AG09309 (cell line): Measurements from ENCODE around the gene UBE2U.
"Not testable (repeated sequence)": the region's sequence is repeated elsewhere in the genome, so short reads cannot be mapped to it uniquely, and the experiment has no call there.

ENCODE experiments used
- DNase-seq: peaks from one replicate; pipeline ENCODE4 v3.0.0-alpha.2; 2010; ENCODE audit warnings: low read depth
- H3K4me3 ChIP-seq: 2 replicates; pipeline ENCODE4 v1.5.1; 2011; ENCODE audit warnings: mild to moderate bottlenecking, low read depth, low read length, moderate library complexity; ENCODE audit not compliant: control insufficient read depth
- TF ChIP-seq, protein P1 (sequence below): IDR thresholded peaks from 2 replicates; pipeline ENCODE4 v1.5.1; 2011; ENCODE audit warnings: mild to moderate bottlenecking, low read depth, low read length, inconsistent platforms; ENCODE audit not compliant: insufficient read depth, control insufficient read depth; ENCODE audit errors: missing control alignments

Gene UBE2U

GRCh38 chr1:64242895-64243756 lies 39.7 kb downstream of the UBE2U start:
- peak; percentile 13 for DNase-seq
- no peak overlapping the region for H3K4me3 ChIP-seq
- TF ChIP-seq, protein P1, sequence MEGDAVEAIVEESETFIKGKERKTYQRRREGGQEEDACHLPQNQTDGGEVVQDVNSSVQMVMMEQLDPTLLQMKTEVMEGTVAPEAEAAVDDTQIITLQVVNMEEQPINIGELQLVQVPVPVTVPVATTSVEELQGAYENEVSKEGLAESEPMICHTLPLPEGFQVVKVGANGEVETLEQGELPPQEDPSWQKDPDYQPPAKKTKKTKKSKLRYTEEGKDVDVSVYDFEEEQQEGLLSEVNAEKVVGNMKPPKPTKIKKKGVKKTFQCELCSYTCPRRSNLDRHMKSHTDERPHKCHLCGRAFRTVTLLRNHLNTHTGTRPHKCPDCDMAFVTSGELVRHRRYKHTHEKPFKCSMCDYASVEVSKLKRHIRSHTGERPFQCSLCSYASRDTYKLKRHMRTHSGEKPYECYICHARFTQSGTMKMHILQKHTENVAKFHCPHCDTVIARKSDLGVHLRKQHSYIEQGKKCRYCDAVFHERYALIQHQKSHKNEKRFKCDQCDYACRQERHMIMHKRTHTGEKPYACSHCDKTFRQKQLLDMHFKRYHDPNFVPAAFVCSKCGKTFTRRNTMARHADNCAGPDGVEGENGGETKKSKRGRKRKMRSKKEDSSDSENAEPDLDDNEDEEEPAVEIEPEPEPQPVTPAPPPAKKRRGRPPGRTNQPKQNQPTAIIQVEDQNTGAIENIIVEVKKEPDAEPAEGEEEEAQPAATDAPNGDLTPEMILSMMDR = peak; percentile 34

DNA sequence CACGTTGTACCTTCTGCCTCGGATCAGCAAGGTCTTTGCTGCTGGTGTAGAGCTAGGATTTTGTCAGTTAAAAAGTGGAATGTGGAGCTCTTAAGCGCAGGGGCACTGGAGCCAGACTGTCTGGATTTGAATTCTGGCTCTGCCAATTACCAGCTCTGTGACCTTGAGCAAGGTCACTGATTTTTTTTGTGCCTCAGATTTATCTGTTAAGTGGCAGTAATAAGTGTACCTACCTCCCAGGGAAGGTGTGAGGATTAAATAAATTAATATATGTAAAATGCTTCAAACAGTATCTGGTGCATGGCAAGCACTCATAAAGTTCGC lies 40.3 kb downstream of the UBE2U start:
- DNase-seq = no peak
- H3K4me3 ChIP-seq = no peak overlapping the region
- TF ChIP-seq, protein P1 = no peak

DNA sequence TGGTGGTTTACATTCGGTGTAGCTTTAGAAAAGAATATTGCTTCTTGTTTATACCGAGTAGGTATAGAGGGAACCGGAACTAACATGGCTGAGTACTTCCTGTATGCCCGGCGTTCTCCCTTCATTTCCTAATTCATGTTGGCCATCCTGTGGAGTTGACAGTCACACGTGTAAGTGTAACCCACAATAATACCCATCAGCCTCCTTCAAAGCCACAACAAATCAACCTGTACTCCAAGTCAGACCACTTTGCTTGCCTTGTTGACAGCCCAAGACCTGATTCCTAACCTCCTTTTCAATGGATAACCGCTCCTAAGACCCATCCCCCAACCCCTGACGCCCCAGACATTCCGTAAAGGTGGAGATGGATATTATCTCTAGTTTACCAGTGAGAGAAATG lies 42.1 kb downstream of the UBE2U start:
- no peak overlapping the region for H3K4me3 ChIP-seq
- DNase-seq = no peak

DNA sequence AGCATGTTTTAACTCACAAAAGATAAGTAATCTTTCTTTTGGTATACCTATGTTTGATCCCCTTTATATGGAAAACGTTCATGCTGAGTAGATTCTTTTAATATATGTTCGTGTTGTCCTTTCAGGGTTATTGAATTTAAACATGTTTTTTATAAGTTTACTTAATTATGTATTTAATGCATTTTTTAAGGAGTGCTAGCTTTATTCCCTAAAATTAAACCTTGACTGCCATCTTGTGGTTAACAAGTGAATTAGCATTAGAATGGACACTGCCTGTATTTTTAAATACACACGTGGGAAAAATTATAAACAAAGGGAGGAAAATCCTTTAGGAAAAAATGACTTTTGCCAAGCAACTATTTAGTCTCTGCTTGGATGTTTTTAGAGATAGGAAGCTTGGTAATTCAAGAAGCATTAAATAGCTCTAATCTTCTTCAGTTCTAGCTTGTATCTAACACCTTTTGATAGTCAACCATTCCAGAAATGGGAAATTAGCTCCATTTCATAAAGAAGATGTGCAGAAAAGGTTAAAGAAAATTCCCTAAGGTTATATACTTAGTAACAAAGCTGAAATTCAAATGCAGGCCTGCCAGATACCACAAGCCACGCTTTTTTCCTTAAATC lies 43.0 kb downstream of the UBE2U start:
- DNase-seq = no peak
- TF ChIP-seq, protein P1 = peak; percentile 53

More for the DNA sequence above, 42.1 kb downstream of the UBE2U start:
- TF ChIP-seq, protein P1 = no peak

GRCh38 chr1:64248065-64248464 lies 44.6 kb downstream of the UBE2U start:
- H3K4me3 ChIP-seq = no peak overlapping the region
- DNase-seq = no peak
- TF ChIP-seq, protein P1 = no peak

More for the DNA sequence above, 43.0 kb downstream of the UBE2U start:
- no peak overlapping the region for H3K4me3 ChIP-seq

DNA sequence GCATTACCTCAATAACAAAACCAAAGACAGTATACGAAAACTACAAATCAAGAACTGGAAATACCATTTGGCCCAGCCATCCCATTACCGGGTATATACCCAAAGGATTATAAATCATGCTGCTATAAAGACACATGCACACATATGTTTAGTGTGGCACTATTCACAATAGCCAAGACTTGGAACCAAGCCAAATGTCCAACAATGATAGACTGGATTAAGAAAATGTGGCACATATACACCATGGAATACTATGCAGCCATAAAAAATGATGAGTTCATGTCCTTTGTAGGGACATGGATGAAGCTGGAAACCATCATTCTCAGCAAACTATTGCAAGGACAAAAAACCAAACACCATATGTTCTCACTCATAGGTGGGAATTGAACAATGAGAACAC lies 47.0 kb downstream of the UBE2U start:
- not testable (repeated sequence) for DNase-seq, H3K4me3 ChIP-seq

DNA sequence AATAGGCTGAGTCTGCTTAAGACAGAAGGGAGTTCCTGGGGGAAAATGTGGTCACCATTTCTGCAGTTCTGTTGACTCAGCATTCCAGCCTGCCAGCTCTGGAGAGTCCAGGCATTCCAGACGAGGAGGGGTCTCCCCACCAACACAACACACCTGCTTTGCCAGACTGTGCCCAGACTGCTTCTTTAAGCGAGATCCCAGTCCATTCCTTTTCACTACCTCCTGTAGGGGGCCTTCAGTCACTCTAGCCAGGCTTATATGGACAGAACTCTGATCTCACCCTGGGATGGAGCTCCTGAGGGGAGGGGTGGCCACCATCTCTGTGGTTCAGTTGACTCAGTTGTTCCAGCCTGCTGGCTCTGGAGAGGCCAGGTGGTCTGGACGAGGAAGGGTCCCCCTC lies 48.5 kb downstream of the UBE2U start:
- H3K4me3 ChIP-seq = no peak overlapping the region
- no peak for DNase-seq
- TF ChIP-seq, protein P1 = peak; percentile 28

DNA sequence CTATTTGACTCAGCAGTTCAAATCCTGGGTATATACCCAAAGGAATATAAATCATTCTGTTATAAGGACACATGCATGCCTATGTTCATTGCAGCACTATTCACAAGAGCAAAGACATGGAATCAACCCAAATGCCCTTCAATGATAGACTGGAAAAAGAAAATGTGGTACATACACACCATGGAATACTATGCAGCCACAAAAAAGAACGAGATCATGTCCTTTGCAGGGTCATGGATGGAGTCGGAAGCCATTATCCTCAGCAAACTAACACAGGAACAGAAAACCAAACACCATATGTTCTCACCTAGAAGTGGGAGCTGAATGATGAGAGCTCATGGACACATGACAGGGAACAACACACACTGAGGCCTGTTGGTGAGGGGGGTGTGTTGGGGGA lies 53.8 kb downstream of the UBE2U start:
- not testable (repeated sequence) for H3K4me3 ChIP-seq, DNase-seq

- not testable (repeated sequence) for DNase-seq, H3K4me3 ChIP-seq
Measured at GRCh38 chr1:64258444-64258843, 55.0 kb downstream of the UBE2U start.
